MM.1S (cell line): ENCODE measurements around the gene SLCO2B1.

Source experiments
- DNase-seq: peaks from one replicate; pipeline ENCODE4 v3.0.0-alpha.2; 2015
- H2AFZ ChIP-seq: fragments of 300-600 bp; sonication (generic); 2 replicates; pipeline ENCODE4 v1.6.0; 2016; ENCODE audit warnings: antibody characterized with exemption, low read length
- H3F3A ChIP-seq: fragments of 300-600 bp; sonication (generic); 2 replicates; pipeline ENCODE4 v1.6.1; 2016; ENCODE audit warnings: mild to moderate bottlenecking, antibody characterized with exemption, low read length, moderate library complexity, mixed read lengths; ENCODE audit not compliant: insufficient read depth
- H3K27ac ChIP-seq: fragments of 300-600 bp; sonication (generic); 2 replicates; pipeline ENCODE4 v1.5.1; 2016; ENCODE audit warnings: mild to moderate bottlenecking, low read length
- H3K27me3 ChIP-seq: fragments of 300-600 bp; sonication (generic); replicated peaks from 2 replicates; pipeline ENCODE4 v1.6.0; 2016; ENCODE audit warnings: low read length; ENCODE audit not compliant: insufficient read depth
- H3K36me3 ChIP-seq: fragments of 300-600 bp; sonication (generic); replicated peaks from 2 replicates; pipeline ENCODE4 v1.6.1; 2016; ENCODE audit warnings: mild to moderate bottlenecking, low read length, mixed read lengths; ENCODE audit not compliant: insufficient read depth
- H3K4me1 ChIP-seq: fragments of 300-600 bp; sonication (generic); 2 replicates; pipeline ENCODE4 v1.6.1; 2016; ENCODE audit warnings: low read length, mixed read lengths
- H3K4me2 ChIP-seq: fragments of 300-600 bp; sonication (generic); 2 replicates; pipeline ENCODE4 v1.6.0; 2016; ENCODE audit warnings: low read depth, low read length
- H3K4me3 ChIP-seq: fragments of 300-600 bp; sonication (generic); 2 replicates; pipeline ENCODE4 v1.5.1; 2016; ENCODE audit warnings: low read length, mixed read lengths
- H3K79me2 ChIP-seq: fragments of 300-600 bp; sonication (generic); 2 replicates; pipeline ENCODE4 v1.6.1; 2016; ENCODE audit warnings: mixed run types, low read length, mixed read lengths
- H3K9ac ChIP-seq: fragments of 300-600 bp; sonication (generic); 2 replicates; pipeline ENCODE4 v1.6.1; 2016; ENCODE audit warnings: low read length, mixed read lengths
- H3K9me2 ChIP-seq: fragments of 300-600 bp; sonication (generic); replicated peaks from 2 replicates; pipeline ENCODE4 v1.6.1; 2016; ENCODE audit warnings: mild to moderate bottlenecking, low read length, mixed read lengths; ENCODE audit not compliant: insufficient read depth
- H3K9me3 ChIP-seq: fragments of 300-600 bp; sonication (generic); replicated peaks from 2 replicates; pipeline ENCODE4 v1.6.1; 2016; ENCODE audit warnings: mild to moderate bottlenecking, low read length, mixed read lengths; ENCODE audit not compliant: insufficient read depth
- H4K20me1 ChIP-seq: fragments of 300-600 bp; sonication (generic); 2 replicates; pipeline ENCODE4 v1.6.1; 2016; ENCODE audit warnings: mild to moderate bottlenecking, low read length, moderate library complexity, mixed read lengths; ENCODE audit not compliant: insufficient read depth
- CTCF ChIP-seq: fragments of 300-600 bp; sonication (generic); IDR thresholded peaks from 2 replicates; pipeline ENCODE4 v1.5.1; 2016; ENCODE audit warnings: antibody characterized with exemption, low read length, mixed read lengths
- EZH2 ChIP-seq: fragments of 300-600 bp; sonication (generic); optimal IDR thresholded peaks from 2 replicates; pipeline ENCODE3; 2017; ENCODE audit warnings: low read depth, mild to moderate bottlenecking, antibody characterized with exemption, low read length, mixed read lengths
- EZH2phosphoT487 ChIP-seq: fragments of 300-600 bp; sonication (generic); IDR thresholded peaks from 2 replicates; pipeline ENCODE4 v1.6.1; 2018; ENCODE audit warnings: antibody characterized with exemption, low read length

The SLCO2B1 gene

GRCh38 chr11:75169101-75169885, 18.4 kb downstream of the SLCO2B1 start:
- Histone ChIP-seq H3K79me2 (no peaks in the 10 kb centered on the region), H3K9me3 (no peaks in the 10 kb centered on the region), H3K4me1 (no peaks in the 10 kb centered on the region), H3K36me3 (no peaks in the 10 kb centered on the region), H3K9ac (no peak overlapping the region), H3K27me3 (no peaks in the 10 kb centered on the region), H3K4me3 (no peak overlapping the region), H3K4me2 (no peak overlapping the region), H3K27ac (no peak overlapping the region), H4K20me1 (no peaks in the 10 kb centered on the region), H3K9me2 (no peaks in the 10 kb centered on the region), H3F3A (no peaks in the 10 kb centered on the region), H2AFZ (no peak overlapping the region)
- no peak for DNase-seq
- TF ChIP-seq CTCF = no peak
- TF ChIP-seq EZH2 = no peak
- no peak for TF ChIP-seq EZH2phosphoT487

GRCh38 chr11:75170516-75171201, 19.8 kb downstream of the SLCO2B1 start:
- no peaks in the 10 kb centered on the region for H3K9me3 ChIP-seq
- no peaks in the 10 kb centered on the region for H3K27me3 ChIP-seq
- no peaks in the 10 kb centered on the region for H3F3A ChIP-seq
- no peaks in the 10 kb centered on the region for H4K20me1 ChIP-seq
- TF ChIP-seq EZH2 (no peak), EZH2phosphoT487 (no peak), CTCF (no peak)
- H3K4me3 ChIP-seq = no peak overlapping the region
- H3K4me2 ChIP-seq = no peak overlapping the region
- no peaks in the 10 kb centered on the region for H3K9me2 ChIP-seq
- H3K79me2 ChIP-seq = no peaks in the 10 kb centered on the region
- H2AFZ ChIP-seq = no peak overlapping the region
- H3K9ac ChIP-seq = no peak overlapping the region
- H3K36me3 ChIP-seq = no peaks in the 10 kb centered on the region
- DNase-seq = no peak
- H3K27ac ChIP-seq = no peak overlapping the region
- H3K4me1 ChIP-seq = no peaks in the 10 kb centered on the region

- H2AFZ ChIP-seq = no peak overlapping the region
- DNase-seq = no peak
- no peak overlapping the region for H3K4me2 ChIP-seq
- H3K9me2 ChIP-seq = no peaks in the 10 kb centered on the region
- no peaks in the 10 kb centered on the region for H3K36me3 ChIP-seq
- no peak for TF ChIP-seq EZH2
- no peak for TF ChIP-seq CTCF
- TF ChIP-seq EZH2phosphoT487 = no peak
- H3K79me2 ChIP-seq = no peaks in the 10 kb centered on the region
- no peaks in the 10 kb centered on the region for H3K9me3 ChIP-seq
- H3K9ac ChIP-seq = no peak overlapping the region
- no peaks in the 10 kb centered on the region for H3K27me3 ChIP-seq
- H3K4me1 ChIP-seq = no peaks in the 10 kb centered on the region
- no peaks in the 10 kb centered on the region for H3F3A ChIP-seq
- no peak overlapping the region for H3K4me3 ChIP-seq
- H4K20me1 ChIP-seq = no peaks in the 10 kb centered on the region
- no peak overlapping the region for H3K27ac ChIP-seq
Measured at GRCh38 chr11:75173336-75173735, 22.4 kb downstream of the SLCO2B1 start.
